ENCODE data around the gene BAD.

BAD gene

DNA sequence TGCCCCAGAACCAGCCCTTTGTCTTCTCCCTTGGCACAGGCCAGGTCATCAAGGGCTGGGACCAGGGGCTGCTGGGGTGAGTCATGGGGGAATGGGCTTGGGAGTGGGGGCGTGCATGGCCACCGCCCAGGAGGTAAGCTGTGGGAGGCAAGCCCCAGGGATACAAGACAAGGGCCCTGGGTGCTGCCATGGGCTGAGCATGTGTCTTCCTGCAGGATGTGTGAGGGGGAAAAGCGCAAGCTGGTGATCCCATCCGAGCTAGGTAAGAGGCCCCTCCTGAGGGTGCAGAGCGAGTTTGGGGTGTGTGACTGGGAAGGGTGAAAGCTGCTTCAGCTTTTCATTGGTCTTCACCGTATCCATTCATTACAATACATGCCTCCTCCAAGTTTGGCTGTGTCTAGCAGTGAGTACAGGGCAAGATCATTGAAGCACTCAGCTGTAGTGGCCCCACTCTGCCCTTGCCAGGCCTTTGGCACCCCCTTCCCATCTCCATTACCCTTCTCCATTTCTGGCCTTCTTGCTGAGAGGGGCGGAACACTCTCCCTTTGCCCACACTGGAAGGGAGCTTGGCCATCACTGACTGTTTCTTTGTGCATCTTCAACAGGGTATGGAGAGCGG is 41.1 kb downstream of the BAD start:
- peak overlapping the region; percentile 25 for H3K4me3 ChIP-seq (ENCODE audit: low read depth, low read length)
- TF ChIP-seq, protein P1, sequence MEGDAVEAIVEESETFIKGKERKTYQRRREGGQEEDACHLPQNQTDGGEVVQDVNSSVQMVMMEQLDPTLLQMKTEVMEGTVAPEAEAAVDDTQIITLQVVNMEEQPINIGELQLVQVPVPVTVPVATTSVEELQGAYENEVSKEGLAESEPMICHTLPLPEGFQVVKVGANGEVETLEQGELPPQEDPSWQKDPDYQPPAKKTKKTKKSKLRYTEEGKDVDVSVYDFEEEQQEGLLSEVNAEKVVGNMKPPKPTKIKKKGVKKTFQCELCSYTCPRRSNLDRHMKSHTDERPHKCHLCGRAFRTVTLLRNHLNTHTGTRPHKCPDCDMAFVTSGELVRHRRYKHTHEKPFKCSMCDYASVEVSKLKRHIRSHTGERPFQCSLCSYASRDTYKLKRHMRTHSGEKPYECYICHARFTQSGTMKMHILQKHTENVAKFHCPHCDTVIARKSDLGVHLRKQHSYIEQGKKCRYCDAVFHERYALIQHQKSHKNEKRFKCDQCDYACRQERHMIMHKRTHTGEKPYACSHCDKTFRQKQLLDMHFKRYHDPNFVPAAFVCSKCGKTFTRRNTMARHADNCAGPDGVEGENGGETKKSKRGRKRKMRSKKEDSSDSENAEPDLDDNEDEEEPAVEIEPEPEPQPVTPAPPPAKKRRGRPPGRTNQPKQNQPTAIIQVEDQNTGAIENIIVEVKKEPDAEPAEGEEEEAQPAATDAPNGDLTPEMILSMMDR (IDR thresholded peaks at IDR 0.05; ENCODE audit: insufficient read depth, low read length, missing control alignments), result no peak
- DNase-seq (ENCODE audit: low read depth, low spot score), result no peak
- CTCF ChIA-PET, result interaction anchor here (0.5 to 10.8 kb wide), 7 partner anchors 8 to 99 kb away, joined by 3 to 139 read pairs (median 3); partner anchors contain the start of genes CATSPERZ, ESRRA, FERMT3 and NUDT22
- POLR2A ChIA-PET, result interaction anchor here (0.6 to 7.1 kb wide), 4 partner anchors 17 to 112 kb away, joined by 3 to 61 read pairs (median 5); partner anchors contain the start of genes NUDT22 and TRPT1

DNA sequence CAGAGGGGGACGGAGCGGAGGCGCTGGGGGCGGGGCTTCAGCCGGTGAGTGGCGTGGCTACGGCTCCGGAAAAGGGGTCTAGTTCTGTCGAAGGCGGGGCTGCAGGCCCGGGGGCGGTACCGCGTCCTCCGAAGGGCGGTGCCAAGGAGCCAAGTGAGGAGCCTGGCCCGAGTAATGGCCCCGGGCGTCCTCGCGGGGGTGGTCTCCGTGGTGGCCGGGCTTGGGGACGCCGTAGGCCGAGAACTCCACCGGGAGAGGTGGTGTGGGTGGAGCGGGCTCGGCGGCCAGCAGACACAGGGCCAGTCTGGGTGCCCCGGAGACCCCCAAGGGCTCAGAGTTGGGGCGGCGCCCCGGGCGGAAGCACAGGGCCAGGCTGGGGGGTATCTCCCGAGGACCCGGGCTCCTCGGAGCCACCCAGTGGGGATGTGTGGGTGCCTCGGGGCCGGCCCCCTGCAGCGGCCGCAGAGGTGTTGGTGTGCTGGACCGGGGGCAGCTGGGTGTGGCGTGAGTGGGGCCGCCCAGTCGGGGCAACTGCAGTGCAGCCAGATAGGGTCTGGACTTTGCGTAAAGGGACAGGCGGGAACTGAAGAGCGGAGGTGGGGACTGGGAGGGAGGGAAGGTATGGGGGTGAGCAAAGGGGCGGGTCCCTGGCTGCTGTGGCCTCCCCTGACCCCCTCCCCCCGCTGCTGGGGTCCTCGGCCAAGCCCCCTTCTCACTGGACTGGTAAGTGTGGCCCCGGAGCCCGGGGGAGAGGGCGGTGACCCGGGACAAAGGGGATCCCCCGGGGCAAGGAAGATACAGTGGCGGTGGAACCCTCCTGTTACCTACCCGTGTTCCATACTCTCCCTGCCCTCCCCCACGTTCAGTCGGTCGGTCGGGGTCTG is 42.7 kb downstream of the BAD start:
- POLR2A ChIA-PET, result interaction anchor here (0.6 to 7.1 kb wide), 11 partner anchors 8 to 76 kb away, joined by 3 to 61 read pairs (median 4); partner anchors contain the start of genes NUDT22, PRDX5, TRMT112 and TRPT1
- CTCF ChIA-PET, result interaction anchor here (0.8 to 10.8 kb wide), 9 partner anchors 8 to 63 kb away, joined by 3 to 139 read pairs (median 4); partner anchors contain the start of genes CATSPERZ, ESRRA, FERMT3 and PLCB3
- H3K4me3 ChIP-seq (ENCODE audit: low read depth, low read length), result peak overlapping the region; percentile 88
- no peak for DNase-seq (ENCODE audit: low read depth, low spot score)
- TF ChIP-seq, protein P1 (IDR thresholded peaks at IDR 0.05; ENCODE audit: insufficient read depth, low read length, missing control alignments), result no peak

DNA sequence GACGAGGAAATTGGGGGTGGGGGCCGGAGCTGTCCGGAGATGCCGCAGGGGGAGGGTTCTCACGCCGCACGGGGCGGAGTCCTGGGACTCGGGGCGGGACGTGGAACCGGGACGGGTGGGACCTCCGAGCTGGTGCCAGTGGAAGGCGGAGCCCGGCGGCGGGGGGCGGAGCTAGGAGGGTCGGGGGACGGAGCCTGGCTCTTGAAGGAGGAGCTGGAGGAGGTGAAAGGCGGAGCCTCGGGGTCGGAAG is 43.3 kb downstream of the BAD start:
- ChIA-PET CTCF (interaction anchor here (0.8 to 2.1 kb wide), 6 partner anchors 8 to 63 kb away, joined by 3 to 7 read pairs (median 3); partner anchors contain the start of gene PLCB3), POLR2A (interaction anchor here (0.6 to 1.6 kb wide), 10 partner anchors 9 to 76 kb away, joined by 3 to 20 read pairs (median 4); partner anchors contain the start of genes NUDT22, PRDX5, TRMT112 and TRPT1)
- peak overlapping the region; percentile 88 for H3K4me3 ChIP-seq (ENCODE audit: low read depth, low read length)
- TF ChIP-seq, protein P1 (IDR thresholded peaks at IDR 0.05; ENCODE audit: insufficient read depth, low read length, missing control alignments), result no peak
- DNase-seq (ENCODE audit: low read depth, low spot score), result peak; percentile 93

DNA sequence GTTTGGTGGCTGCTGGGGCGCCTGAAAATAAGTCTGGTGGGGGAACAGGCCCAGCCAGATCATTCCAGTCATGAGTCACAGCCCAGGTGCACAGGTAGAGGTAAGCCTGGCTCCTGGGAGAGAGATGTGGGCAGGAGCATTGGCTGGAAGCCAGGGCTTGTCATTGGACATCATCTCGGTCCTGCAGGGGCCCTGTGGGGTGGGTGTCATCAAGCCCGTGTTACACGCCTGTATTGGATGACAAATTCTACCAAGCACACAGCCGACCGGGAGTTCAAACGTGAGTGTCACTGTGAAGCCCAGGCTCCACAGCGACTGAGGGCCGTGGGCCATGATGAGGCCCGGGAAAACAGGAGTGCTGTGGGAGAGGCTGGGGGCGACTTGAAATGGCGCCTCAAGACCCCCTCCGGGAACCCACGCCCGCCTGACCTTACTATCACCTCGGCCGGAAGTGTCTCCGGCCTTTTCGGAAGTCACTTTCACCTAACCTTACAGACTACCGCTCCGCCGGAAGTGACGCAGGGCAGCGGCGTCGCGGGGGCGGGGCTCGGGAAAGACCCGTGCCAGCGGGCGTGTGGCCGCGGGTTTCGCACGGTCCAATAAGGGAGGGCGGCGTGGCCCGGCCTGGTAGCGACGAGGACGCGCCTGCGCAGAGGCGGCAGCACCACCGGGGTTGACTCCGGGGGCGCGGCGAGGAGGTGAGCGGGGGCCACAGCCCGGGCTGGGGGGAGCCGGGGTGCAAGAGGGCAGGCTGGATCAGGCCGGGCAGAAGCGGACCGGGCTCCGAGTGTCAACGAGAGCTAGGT is 43.8 kb downstream of the BAD start, which contains the start of gene FKBP2:
Gene FKBP2 (plus strand): TSS at position 661 of the 806 bp plus-strand sequence. CDS start 1,293 bp downstream, outside the sequence.
- TF ChIP-seq, protein P1 (IDR thresholded peaks at IDR 0.05; ENCODE audit: insufficient read depth, low read length, missing control alignments), result no peak
- peak within 1 kb of the TSS; percentile 88 for H3K4me3 ChIP-seq (ENCODE audit: low read depth, low read length)
- ChIA-PET CTCF (interaction anchor here (0.8 to 2.1 kb wide), 6 partner anchors 8 to 64 kb away, joined by 3 to 7 read pairs (median 3); partner anchors contain the start of gene PLCB3), POLR2A (interaction anchor here (0.6 to 1.6 kb wide), 10 partner anchors 9 to 77 kb away, joined by 3 to 20 read pairs (median 4); partner anchors contain the start of genes NUDT22, PRDX5, TRMT112 and TRPT1)
- peak; percentile 64 for DNase-seq (ENCODE audit: low read depth, low spot score)

DNA sequence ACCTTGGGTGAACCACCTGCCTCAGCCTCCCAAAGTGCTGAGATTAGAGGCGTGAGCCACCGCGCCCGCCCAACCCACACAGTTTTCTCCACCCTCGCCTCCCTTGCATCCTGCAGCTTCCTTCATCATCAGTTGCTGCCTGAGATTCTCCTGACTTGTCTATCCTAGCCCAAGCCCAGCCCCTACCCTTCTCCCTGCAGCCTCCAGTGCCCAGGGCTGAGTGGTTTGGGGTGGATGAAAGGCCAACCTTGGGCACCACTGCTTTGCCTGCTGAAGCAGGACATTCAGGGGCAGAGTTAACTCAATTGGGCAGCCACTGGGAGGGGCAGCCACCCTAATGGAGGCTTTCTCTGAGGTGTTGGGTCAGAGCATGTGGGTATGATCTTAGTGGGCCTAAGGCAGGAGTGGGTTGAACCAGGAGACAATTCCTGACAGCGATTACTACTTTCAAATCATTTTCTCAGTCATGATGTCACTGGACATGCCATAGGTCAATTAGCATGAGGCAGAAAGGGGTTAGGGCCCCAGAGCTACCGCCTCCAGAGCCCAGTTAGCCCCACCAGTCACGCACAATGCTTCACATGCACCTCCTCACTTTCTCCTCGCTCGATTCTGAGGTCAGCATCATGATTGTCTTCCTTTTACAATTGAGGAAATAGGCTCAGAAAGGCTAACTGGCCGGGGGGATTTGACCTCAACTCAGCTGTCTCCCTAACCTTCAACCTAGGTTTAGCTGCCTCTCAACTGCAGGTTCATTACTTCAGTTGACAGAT is 44.6 kb downstream of the BAD start:
- ChIA-PET CTCF (interaction anchor here (2.1 kb wide), 1 partner anchor 12 kb away, joined by 7 read pairs; the partner anchor contains the start of gene PLCB3), POLR2A (interaction anchor here (0.7 kb wide), 1 partner anchor 32 kb away, joined by 4 read pairs; no protein-coding TSS in a partner anchor)
- DNase-seq (ENCODE audit: low read depth, low spot score), result no peak
- peak overlapping the region; percentile 68 for H3K4me3 ChIP-seq (ENCODE audit: low read depth, low read length)
- TF ChIP-seq, protein P1 (IDR thresholded peaks at IDR 0.05; ENCODE audit: insufficient read depth, low read length, missing control alignments), result no peak

Measured in AG04449 (cell line).